HFFc6 (cell line): ENCODE data around the gene PPFIA3. TPM values are rescaled to one million over a fixed set of nuclear protein-coding genes. Genes with fewer than 3 reads are reported as not detected.

Experiments
- DNase-seq: peaks from one replicate; pipeline ENCODE4 v3.0.0-alpha.2; 2018
- H3K27ac Mint-ChIP-seq: 2 replicates; pipeline ENCODE4 v1.8.0; 2020; ENCODE audit warnings: mild to moderate bottlenecking, mixed read lengths
- H3K27me3 Mint-ChIP-seq: 2 replicates; pipeline ENCODE4 v1.8.0; 2021; ENCODE audit warnings: mild to moderate bottlenecking, moderate library complexity, mixed read lengths; ENCODE audit not compliant: insufficient read depth
- H3K36me3 Mint-ChIP-seq: 2 replicates; pipeline ENCODE4 v1.8.0; 2021; ENCODE audit warnings: low read depth, mixed read lengths
- H3K4me1 Mint-ChIP-seq: 2 replicates; pipeline ENCODE4 v1.8.0; 2020; ENCODE audit warnings: low read depth, mixed read lengths
- H3K4me3 Mint-ChIP-seq: 2 replicates; pipeline ENCODE4 v1.8.0; 2020; ENCODE audit warnings: mild to moderate bottlenecking, moderate library complexity, mixed read lengths
- H3K9me3 Mint-ChIP-seq: 2 replicates; pipeline ENCODE4 v1.8.0; 2020; ENCODE audit warnings: mild to moderate bottlenecking, mixed read lengths
- CTCF ChIP-seq: fragments of 200-600 bp; sonication (generic); IDR thresholded peaks from 2 replicates; pipeline ENCODE4 v1.5.0; 2021; ENCODE audit warnings: antibody characterized with exemption, mild to moderate bottlenecking
- total RNA-seq, 6 experiments: library from RNA; stranded (reverse); fragmentation: NEBNext Ultra II Directional; extraction: Animal tissue kit (Norgen Biotek cat#: 25700); gene quantifications; 2 replicates in 1 of 6; 3 replicates in 5 of 6; pipeline ENCODE4 v1.2.3, GENCODE V29; 2021

The PPFIA3 gene
- total RNA-seq, 6 experiments from 2014 or later = 1.9 to 2.4 (median 2.3) TPM

GRCh38 chr19:49200238-49200862, 81.0 kb downstream of the PPFIA3 start:
- no peak for TF ChIP-seq CTCF
- peaks cover 34% of the 10 kb centered on the region for H3K4me1 Mint-ChIP-seq
- no peak overlapping the region for H3K4me3 Mint-ChIP-seq
- no peak for DNase-seq
- H3K36me3 Mint-ChIP-seq = peaks cover 34% of the 10 kb centered on the region
- no peaks in the 10 kb centered on the region for H3K9me3 Mint-ChIP-seq
- peaks cover 3% of the 10 kb centered on the region; the same call in 1 of the 2 replicates for H3K27me3 Mint-ChIP-seq
- H3K27ac Mint-ChIP-seq = no peak overlapping the region

Other genes starting within 250 kb of the PPFIA3 start
- gene PPP1R15A, start 247.1 kb upstream of the PPFIA3 start, total RNA-seq = 10 to 100 TPM; 70.2 to 97.3 (median 89.6) TPM
- gene TULP2, start 220.8 kb upstream of the PPFIA3 start, total RNA-seq = under 1 TPM in 1 of 6 experiments, not detected in 5; 0.38 TPM
- gene NUCB1, start 219.2 kb upstream of the PPFIA3 start, total RNA-seq = 100 to 1,000 TPM; 129 to 160 (median 152) TPM
- gene DHDH, start 185.8 kb upstream of the PPFIA3 start, total RNA-seq = not detected
- 100 to 1,000 TPM; 223 to 260 (median 244) TPM for gene BAX, start 164.7 kb upstream of the PPFIA3 start, total RNA-seq
- 1,000 to 10,000 TPM; 2,438 to 4,450 (median 3,824) TPM for gene FTL, start 154.2 kb upstream of the PPFIA3 start, total RNA-seq
- gene GYS1, start 126.2 kb upstream of the PPFIA3 start, total RNA-seq = 10 to 100 TPM; 76.0 to 90.8 (median 87.5) TPM
- 100 to 1,000 TPM; 131 to 161 (median 159) TPM for gene RUVBL2, start 125.7 kb upstream of the PPFIA3 start, total RNA-seq
- gene LHB, start 102.5 kb upstream of the PPFIA3 start, total RNA-seq = under 1 TPM in 1 of 6 experiments, not detected in 5; 0.46 TPM
- gene CGB3, start 95.2 kb upstream of the PPFIA3 start, total RNA-seq = not detected
- under 1 TPM in 1 of 6 experiments, not detected in 5; 0.55 TPM for gene CGB2, start 87.7 kb upstream of the PPFIA3 start, total RNA-seq
- 1 to 10 TPM in 1 of 6 experiments, under 1 TPM in 1, not detected in 4; 0.38 to 1.0 TPM for gene CGB1, start 82.6 kb upstream of the PPFIA3 start, total RNA-seq
- under 1 TPM in 2 of 6 experiments, not detected in 4; 0.23 to 0.75 TPM for gene CGB5, start 75.7 kb upstream of the PPFIA3 start, total RNA-seq
- 1 to 10 TPM in 4 of 6 experiments, under 1 TPM in 1, not detected in 1; 0.83 to 3.8 (median 3.7) TPM for gene CGB8, start 70.4 kb upstream of the PPFIA3 start, total RNA-seq
- gene CGB7, start 61.8 kb upstream of the PPFIA3 start, total RNA-seq = 1 to 10 TPM in 4 of 6 experiments, under 1 TPM in 2; 0.36 to 2.2 (median 2.1) TPM
- 1 to 10 TPM in 2 of 6 experiments, under 1 TPM in 2, not detected in 2; 0.82 to 1.5 (median 1.1) TPM for gene NTF4, start 54.7 kb upstream of the PPFIA3 start, total RNA-seq
- not detected for gene KCNA7, start 46.8 kb upstream of the PPFIA3 start, total RNA-seq
- gene SNRNP70, start 34.1 kb upstream of the PPFIA3 start, total RNA-seq = 100 to 1,000 TPM; 134 to 164 (median 156) TPM
- gene LIN7B, start 5.2 kb upstream of the PPFIA3 start, total RNA-seq = 10 to 100 TPM in 4 of 6 experiments, 1 to 10 TPM in 2; 9.3 to 12.7 (median 10.2) TPM
- 1 to 10 TPM in 1 of 6 experiments, under 1 TPM in 5; 0.60 to 1.1 (median 0.71) TPM for gene C19orf73, start 401 bp upstream of the PPFIA3 start, total RNA-seq
- not detected for gene HRC, start 35.9 kb downstream of the PPFIA3 start, total RNA-seq
- 10 to 100 TPM; 25.5 to 32.5 (median 30.5) TPM for gene TRPM4, start 38.2 kb downstream of the PPFIA3 start, total RNA-seq
- gene SLC6A16, start 205.6 kb downstream of the PPFIA3 start, total RNA-seq = under 1 TPM in 5 of 6 experiments, not detected in 1; 0.26 to 0.53 (median 0.40) TPM
- not detected for gene CD37, start 215.9 kb downstream of the PPFIA3 start, total RNA-seq
- 10 to 100 TPM; 16.5 to 23.1 (median 20.8) TPM for gene TEAD2, start 242.9 kb downstream of the PPFIA3 start, total RNA-seq
- gene DKKL1, start 244.3 kb downstream of the PPFIA3 start, total RNA-seq = not detected